HG03460 (cell line): ENCODE results near the gene DENND10.
A peak's percentile ranks its signal among the peaks of the same experiment; 100 is the strongest.

Experiments used
- ATAC-seq: cut with Tn5 transposase; IDR thresholded peaks from one replicate; pipeline ENCODE4 v1.9.1; 2021; ENCODE audit not compliant: unreplicated experiment

DENND10 gene, protein sequence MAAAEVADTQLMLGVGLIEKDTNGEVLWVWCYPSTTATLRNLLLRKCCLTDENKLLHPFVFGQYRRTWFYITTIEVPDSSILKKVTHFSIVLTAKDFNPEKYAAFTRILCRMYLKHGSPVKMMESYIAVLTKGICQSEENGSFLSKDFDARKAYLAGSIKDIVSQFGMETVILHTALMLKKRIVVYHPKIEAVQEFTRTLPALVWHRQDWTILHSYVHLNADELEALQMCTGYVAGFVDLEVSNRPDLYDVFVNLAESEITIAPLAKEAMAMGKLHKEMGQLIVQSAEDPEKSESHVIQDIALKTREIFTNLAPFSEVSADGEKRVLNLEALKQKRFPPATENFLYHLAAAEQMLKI

DNA sequence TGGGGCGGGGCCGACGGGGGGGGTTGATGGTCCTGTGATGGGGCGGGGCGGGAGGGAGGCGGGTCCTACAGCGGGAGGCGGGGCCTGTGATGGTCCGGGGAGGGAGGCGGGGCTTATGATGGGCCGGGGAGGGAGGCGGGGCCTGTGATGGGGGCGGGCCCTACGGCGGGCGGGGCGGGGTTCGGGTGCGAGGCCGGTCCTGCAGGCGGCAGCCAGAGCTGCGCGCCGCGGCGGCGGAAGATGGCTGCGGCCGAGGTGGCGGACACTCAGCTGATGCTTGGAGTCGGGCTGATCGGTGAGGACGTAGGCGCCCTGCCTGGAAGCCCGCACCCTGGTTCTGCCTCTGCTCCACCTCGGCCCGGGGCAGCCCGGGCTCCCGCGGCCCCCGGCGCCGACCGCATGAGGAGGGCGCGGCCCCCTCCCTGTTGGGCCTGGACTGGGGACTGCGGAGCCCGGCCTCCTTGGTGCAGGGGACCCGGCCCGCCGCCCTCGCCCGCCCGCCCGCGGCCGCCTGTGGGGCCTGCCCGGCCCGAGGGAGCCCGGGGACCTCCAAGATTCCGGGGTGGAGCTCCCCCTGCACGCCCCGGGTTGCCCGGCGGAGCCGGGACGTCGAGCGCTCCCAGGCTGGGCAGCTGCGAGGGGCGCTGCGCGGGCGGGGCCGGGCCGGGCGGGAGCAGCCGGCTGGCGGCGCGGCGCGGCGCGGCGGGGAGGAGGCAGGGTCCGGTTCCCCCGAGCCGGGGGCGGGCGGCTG, at the start of gene DENND10:
Gene DENND10 (plus strand): TSS at position 211 of the 751 bp plus-strand sequence. CDS start 30 bp downstream, at position 241.
- ATAC-seq = peak; percentile 86

DNA sequence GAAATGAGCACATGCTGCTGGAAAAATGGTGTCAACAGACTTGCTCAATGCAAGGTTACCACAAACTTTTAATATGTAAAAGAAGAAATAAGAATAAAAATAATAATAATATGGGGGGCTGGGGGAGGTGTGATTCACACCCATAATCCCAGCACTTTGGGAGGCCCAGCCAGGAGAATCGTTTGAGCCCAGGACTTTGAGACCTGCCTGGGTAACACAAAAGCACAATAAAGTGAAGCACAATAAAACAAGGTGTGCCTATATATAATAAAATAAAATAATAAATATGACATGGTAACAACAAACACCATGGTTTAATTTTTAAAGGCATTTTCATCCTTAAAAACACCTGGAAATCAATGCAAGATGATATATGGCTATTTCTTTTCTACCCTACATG, 48.4 kb upstream of the DENND10 start:
- ATAC-seq = no peak

DNA sequence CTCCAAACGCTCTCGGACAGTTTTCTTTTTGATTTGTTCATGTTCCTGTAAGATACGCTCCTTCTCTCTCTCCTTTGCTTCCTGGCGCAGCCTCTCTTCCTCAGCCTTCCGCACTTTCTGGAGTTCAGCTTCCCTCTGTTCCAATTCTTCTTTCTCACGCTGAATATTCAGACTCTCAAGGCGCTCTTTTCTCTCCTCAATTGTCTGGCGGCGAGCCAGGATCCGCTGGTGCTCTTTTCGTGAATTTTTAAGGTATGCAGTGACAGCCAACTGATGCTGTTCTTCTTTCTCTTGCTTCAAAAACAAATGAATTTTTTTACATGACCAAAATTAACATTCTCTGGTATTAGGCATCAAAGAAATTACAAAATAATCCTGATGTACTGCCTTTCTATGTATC, 45.9 kb upstream of the DENND10 start:
- no peak for ATAC-seq

DNA sequence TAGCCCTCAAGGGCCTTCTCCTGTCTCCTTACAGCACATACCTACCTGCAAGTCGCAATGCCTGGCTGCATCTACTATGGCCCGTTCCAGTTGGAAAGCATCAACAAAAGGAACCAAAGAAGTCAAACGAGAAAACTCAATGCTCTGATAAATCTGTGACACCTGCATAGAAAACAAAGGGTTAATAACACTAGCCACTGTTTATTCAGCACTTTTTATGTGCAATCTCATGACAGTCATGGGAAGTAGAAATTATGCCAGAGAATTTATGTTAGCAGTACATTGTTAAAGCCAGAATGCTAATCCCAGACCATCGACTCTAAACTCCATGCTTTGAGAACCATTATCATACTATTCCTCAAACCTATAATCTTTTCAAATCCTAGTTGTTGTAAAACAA, 44.4 kb upstream of the DENND10 start:
- no peak for ATAC-seq

DNA sequence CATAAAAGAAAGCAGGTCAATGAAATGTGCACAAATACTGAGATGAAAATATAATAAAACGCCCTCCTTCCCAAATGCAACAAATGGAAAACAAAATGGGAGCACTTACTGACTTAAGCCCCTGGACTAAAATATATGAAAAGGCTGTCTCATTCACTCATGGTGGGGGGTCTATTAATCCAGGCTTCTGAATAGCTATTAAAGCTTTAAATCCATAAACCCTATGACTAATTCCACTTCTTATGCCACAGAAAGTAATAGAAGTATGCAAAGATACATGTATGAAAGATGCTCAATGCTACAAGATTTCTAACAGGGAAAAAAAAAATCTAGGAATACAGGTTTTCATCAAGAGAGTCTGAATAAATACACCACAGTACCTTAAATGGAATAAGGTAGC, 43.8 kb upstream of the DENND10 start:
- ATAC-seq = no peak

DNA sequence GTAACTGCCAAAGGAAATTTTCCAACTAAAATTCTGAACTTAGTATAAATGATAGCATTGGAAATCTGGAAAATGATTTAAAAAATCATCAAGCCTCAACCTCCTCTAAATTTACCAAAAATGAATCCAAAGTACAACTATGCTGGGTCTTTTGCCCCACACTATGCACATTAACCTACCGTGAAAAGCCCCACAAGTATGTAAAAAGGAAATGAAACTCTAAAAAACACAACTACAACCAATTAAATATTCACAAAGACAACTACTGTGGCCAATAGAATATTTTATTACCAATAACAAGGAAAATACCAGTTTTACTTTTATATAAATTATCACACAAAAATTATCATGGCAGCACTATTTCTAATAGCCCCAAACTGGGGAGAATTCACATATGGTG, 42.6 kb upstream of the DENND10 start:
- no peak for ATAC-seq

DNA sequence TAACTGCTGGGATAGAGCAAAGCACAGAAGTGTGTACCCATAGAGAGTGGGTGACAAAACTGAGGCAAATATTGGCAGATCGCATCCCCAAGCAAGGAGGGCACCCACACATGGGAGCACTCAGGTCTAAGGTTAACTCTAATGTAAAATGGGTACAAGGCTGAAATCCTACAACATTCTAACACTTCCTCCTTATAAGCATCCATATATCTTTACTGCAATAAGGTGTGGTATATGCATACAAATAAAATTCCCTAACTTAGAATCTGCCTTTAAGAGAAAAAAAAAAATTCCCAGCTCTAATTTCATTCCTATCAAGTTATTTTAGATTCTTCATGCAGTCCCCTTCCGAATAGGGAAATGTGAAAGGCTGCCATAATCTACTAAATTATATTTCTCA, 42.0 kb upstream of the DENND10 start:
- ATAC-seq = no peak

DNA sequence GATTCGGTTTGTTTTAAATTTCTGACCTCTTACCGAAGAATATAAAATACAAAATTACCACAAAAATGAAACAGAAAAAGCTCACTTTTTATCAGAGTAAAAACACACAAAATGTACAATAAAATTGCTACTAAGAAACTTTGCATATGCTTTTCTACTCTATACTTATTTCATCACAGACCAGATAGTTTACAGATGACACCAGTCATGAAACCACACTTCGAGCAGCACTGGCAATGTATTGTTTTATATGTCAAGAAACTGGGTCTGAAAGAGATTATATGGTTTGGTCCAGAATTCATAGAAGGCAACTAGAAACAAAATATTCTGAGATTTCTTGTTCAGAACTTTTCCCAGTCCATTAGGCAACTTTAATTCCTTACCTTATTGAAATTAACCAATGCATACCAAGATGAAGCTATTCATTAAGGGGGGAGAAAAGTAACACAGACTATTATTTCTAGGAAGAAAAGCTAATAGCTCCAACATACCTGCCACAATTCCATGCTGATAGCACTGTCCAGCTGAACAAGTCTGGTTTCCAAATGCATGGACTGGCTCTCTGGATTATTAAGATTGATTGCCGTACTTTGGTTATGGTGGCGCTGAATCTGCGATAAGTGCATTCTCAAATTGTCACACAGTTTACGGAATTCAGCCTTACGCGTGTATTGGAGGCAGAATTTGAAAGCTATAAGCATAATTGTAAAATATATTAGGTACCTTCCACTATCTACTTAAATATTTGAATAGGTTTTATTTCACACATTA, 33.3 kb upstream of the DENND10 start:
- no peak for ATAC-seq

DNA sequence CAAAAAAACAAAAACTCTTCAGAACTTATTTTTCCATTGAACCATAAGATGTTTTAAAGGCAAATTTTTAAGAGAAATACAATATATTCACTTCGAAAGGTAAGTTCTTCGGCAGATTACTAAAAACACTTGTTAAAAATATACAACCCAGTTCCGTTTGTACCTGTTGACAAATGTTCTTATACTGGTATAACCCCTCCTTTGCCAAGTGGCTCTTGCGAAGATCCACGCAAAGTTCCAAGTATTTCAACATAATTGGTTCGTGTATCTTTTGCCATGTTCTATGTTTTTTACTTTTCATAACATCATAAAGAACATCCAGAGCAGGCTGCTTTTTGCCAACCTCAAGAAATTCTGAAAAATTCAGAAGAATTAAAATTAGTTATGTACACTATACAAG, 30.3 kb upstream of the DENND10 start:
- no peak for ATAC-seq

DNA sequence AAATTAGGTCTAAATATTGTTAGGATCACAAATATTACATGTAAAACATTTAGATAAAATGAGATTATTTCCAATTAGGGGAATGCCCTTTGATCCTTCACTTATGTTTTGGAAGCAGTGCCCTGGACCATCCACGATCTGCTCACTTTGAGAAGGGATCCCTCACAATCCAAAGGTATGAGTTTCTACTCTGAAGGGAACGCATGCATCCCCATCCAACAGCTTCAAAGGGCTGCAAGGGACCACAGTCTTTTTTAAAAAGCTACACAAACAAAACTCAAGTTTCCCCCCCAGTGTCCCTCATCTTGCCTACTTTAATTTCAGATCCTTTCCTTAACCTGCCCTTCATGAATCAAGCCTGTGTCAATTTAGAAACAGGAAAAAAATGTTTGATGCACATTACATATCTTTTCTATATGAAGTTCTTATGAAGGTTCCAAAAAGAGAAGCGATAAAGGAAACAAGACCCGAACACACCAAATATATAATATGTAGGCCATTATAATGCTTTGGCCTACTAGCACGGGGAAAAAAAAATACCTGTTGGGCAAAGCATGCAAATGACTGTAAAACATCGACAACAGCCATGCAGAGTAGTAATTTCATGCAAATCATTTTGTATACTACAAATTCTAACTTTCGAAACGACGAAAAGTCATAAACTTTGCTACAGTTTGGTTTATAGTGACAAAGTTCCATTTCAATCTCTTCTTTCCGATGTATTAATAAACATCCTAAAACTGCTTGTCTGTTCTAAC, 25.3 kb upstream of the DENND10 start:
- ATAC-seq = no peak

DNA sequence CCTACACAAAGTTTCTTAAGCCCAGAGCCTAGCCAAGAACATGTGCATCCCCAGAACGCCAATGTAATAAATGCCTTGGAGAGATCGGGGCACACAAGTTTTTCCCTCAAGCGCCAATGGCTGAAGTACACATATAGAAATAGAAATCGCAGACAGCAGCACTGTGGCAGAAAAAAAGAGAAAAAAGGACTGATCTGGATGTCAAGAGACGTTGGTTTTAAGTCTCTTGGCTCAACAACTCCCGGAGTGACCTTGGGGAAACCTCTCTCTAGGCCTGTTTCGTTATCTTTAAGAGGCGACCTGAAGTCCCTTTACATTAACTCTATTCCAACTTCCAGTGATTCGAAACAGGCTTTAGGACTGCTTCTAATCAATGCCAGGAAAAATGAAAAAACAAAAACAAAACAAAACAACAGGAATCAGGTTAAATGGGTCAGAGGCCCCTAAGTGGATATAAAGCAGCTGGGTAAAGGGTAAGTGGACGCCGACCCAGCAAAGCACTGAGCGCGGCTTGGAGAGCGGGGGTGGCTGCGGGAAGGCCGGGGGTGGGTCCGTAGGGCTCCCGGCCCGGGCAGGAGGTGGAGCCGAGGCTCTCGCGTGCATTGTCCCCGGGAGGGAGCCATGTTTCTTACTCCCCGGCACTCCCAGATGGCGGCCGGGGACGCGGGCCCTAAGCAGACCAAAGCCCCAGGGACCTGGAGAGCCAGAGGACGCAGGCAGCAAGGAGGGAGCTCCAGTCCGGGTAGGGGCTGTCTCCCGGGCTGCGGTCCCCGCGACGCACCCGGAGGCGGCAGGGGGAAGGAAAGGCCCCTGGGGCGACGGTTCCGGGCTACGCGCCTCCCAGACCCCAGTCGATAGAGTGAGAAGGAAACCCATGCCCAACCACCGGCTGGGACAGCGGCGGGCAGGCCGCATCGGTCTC, 24.1 kb upstream of the DENND10 start:
- peak; percentile 62 for ATAC-seq

DNA sequence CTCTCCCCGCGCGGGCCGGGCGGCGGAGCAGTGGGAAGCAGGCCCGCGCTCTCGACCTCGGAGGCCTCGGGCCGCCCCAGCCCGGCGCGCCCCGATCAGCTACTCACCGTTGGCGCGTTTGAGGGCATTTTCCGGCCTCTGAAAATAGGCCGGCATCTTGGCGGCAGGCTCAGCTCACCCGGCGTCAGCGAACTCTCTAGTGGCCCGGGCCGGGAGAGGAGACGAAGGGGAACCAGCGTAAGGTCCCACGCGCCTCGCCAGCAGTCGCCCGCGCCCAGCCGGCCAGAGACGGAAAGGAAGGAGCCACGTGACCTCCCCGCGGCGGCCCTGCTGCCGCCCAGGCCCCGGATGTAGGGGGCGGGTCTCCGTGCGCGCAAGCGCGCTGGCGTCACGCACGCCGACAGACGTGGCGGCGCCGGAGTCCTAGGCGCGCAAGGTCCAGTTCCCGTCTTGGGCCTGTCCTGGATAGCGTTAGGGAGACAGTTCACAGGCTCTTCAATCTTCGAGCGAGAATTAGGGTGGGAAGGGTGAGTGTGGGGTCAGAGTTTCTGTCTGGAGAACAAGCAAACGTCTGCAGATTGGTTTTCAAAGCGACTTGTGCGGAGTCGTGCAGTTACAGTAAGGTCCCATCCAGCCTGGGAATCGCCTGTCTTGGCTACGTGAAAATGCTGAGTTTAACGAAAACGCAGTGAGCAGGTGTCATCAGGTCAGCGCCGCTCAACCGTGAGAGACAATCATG, 23.2 kb upstream of the DENND10 start, which contains the start of gene EIF3A:
Gene EIF3A (minus strand): TSS at position 297 of the 739 bp plus-strand sequence. CDS start 141 bp downstream, at position 156.
- peak; percentile 88 for ATAC-seq

DNA sequence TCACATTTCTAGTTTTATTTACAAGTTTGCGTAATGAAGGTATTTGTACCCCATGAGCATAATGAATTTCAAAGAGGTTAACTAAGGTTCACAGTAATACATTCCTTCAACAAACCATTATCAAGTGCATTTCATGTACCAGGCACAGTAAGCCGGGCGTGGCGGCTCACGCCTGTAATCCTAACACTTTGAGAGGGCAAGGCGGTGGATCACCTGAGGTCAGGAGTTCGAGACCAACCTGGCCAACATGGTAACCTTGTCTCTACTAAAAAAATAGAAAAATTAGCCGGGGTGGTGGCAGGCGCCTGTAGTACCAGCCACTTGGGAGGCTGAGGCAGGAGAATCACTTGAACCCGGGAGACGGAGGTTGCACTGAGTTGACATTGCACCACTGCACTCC, 19.0 kb upstream of the DENND10 start:
- no peak for ATAC-seq

DNA sequence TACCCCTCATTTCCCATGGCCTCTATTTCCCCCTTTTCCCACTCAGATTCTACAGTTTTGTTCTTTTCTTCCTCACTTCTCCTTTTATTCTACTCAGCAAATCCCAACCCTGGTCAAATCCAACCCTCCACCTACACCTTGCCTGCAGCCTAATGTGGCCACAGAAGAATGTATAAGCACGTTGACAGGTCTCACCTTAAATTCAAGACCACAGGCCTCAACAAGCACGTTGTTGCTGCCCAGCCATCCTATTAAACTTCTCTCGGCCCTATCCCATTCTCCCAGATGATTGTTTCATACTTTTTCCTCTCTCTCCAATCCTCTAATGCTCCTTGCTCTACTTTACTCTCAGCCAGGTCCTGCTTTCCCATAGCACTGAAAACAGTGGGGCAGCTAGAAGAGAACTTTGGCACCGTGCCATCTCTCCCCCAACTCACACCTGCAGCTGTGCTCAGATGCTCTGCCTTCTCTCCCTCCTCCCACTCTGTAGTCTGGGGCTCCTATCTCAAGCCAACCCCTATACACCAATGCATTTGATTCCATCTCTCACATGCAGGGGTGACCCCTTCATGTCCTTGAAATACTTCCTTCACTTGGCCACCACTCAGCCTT, 16.5 kb upstream of the DENND10 start:
- ATAC-seq = no peak

DNA sequence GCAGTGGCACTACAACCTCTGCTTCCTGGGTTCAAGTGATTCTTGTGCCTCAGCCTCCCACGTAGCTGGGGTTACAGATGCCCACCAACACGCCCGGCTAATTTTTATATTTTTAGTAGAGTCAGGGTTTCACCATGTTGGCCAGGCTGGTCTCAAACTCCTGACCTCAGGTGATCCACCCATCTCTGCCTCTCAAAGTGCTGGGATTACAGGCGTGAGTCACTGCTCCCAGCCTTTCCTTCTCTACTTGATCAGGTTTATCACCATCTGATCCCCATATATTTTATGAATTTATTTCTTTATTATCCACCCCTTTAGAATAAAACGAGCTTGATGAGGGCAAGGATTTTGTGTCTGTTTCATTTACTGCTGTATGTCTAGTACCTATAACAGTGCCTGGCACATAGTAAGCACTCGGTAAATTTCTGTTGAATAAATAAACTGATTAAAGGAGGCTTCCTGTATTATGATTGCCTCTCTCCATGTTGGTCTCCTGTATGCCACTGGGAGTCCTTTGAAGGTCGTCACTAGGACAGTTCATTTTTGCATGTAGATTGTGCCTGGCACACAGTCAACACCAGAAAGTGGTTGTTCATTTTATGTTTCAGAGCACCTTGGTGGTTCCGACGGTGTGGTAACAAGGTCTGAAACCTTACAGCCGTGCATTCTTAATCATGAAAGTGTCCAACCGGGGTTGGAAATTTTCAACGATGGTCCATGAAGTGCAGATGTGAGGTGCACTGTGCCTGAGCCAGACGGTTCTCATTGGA, 13.7 kb upstream of the DENND10 start:
- no peak for ATAC-seq

DNA sequence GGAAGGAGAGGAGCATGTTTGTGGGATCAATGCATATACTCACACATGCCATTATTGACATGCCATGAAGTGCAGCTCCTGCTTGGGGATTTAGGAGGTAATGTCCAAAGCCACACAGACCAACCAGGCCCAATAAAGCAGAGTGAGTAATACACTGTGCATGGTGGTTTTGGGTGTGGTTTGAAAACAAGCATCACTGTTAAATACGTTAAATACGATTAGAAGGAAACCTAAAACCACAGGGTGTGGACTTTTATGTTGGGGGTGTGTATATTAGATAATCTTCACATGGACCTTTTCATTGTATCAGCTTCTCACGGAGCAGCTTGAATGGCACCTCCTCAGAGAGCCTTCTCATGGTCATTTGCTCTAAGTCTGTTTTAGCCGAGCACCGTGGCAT, 12.9 kb upstream of the DENND10 start:
- no peak for ATAC-seq

DNA sequence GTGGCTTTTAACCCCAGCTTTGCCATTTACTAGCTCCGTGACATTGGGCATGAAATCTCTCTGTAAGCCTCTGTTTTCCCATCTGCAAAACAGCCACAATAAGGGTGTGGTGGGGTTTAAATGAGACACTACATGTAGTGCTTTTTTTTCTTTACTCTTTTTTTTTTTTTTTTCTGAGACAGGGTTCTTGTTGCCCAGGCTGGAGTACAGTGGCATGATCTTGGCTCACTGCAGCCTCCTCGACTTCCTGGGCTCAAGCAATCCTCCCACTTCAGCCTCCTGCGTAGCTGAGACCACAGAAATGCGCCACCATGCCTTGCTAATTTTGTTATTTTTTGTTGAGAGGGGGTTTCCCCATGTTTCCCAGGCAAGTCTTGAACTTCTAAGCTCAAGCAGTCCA, 8.3 kb upstream of the DENND10 start:
- ATAC-seq = no peak
